ENCODE data around the gene PLK4.
"Not testable (repeated sequence)": the region's sequence is repeated elsewhere in the genome, so short reads cannot be mapped to it uniquely, and the experiment has no call there.

Gene PLK4

GRCh38 chr4:127916512-127916911 lies 35.8 kb downstream of the PLK4 start:
- DNase-seq, result no peak

- no peak for DNase-seq
Observed at GRCh38 chr4:127917151-127917550, 36.5 kb downstream of the PLK4 start.

DNA sequence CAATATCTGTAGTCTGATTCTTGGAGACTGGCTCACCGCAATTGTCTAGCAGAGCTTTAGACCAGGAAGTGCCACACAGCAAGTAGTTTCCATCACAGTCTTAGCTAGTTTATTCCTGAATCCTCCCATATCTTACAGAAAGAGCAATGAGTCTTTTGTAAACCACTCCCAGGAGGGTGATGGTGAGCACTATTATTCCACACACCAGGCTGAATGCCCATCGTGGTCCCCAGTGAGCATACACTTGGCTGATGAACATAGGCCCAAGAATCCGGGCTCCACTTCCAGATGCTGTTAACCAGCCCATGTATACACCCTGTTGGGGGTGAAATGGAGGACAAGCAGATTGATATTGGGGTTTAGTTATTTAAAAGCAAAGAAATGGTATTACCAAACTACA lies 39.8 kb downstream of the PLK4 start:
- no peak for DNase-seq

DNA sequence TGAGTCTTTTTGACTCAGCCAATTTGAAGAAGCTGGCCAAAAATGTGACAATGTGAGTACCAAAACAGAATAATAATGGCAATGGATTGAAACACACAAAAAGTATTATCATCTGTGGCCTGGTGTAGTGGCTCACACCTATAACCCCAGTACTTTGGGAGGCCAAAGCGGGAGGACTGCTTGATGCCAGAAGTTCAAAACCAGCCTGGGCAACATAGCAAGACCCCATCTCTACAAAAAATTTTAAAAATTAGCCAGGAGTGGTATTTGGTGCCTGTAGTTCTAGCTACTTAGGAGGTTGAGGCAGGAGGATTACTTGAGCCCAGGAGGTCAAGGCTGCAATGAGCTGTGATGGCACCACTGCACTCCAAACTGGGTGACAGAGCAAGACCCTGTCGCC lies 41.5 kb downstream of the PLK4 start:
- no peak for DNase-seq

- not testable (repeated sequence) for DNase-seq
Observed at GRCh38 chr4:127925720-127926119, 45.0 kb downstream of the PLK4 start.

GRCh38 chr4:127930175-127930574 lies 49.5 kb downstream of the PLK4 start:
- DNase-seq, result no peak

DNA sequence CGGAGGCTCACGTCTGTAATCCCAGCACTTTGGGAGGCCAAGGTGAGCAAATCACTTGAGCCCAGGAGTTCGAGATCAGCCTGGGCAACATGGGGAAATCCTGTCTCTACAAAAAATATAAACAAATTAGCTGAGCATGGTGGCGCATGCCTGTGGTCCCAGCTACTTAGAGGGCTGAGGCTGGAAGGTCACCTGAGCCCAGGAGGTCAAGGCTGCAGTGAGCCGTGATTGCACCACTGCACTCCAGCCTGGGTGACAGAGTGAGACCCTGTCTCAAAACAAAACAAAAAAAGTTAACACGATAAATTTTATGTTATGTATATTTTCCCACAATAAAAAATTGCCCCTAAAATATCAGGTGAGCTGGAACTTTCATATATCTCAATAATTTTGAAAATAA lies 51.1 kb downstream of the PLK4 start:
- not testable (repeated sequence) for DNase-seq

- no peak for DNase-seq
Observed at GRCh38 chr4:127936974-127937373, 56.3 kb downstream of the PLK4 start.
